B cell (primary cell): ENCODE data around the gene ST8SIA5.

Source experiments
- EZH2 ChIP-seq: IDR thresholded peaks from 2 replicates; pipeline ENCODE4 v1.6.1; 2012; ENCODE audit warnings: borderline replicate concordance, low read depth, mild to moderate bottlenecking, moderate library complexity, low read length; ENCODE audit not compliant: insufficient read depth, poor library complexity, severe bottlenecking
- TF ChIP-seq, protein P1 (sequence below): fragments of 200-600 bp; IDR thresholded peaks from one replicate; pipeline ENCODE4 v1.8.0; 2022; ENCODE audit warnings: antibody characterized with exemption, mild to moderate bottlenecking

DNA sequence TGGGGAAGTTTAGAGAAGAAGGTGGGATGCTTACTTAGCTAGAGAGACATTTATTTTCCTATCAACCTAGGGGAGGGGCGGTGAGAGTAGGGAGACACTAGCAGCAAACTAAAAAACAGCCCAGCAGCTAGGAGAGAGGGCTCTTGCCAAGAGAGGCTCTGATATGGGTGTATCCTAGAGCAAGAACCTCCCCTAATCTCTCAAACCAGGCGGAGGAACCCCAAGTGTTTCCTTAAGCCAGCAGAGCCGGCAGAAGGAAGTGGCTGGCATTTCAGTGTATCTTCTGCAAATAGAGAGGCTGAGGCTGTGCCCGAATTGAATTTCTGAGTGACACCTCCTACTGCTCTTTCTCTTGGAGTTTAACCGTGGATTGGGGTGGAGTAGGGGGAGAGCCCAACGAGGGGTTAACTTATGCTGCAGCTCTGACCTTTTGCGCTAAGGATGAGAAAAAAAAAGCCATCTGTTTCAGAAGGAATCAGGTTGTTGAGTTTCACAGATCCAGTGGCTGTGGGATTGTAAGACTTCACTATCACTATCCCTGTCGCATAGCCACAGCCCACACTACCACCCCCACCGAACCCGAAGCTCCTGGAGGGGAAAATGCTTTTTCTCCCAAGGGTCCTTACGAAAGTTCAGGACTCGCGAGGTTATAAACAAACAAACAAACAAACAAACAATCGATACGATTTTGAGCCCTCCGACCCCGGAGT, 1.4 kb downstream of the ST8SIA5 start:
- no peak for TF ChIP-seq EZH2
- TF ChIP-seq, protein P1, sequence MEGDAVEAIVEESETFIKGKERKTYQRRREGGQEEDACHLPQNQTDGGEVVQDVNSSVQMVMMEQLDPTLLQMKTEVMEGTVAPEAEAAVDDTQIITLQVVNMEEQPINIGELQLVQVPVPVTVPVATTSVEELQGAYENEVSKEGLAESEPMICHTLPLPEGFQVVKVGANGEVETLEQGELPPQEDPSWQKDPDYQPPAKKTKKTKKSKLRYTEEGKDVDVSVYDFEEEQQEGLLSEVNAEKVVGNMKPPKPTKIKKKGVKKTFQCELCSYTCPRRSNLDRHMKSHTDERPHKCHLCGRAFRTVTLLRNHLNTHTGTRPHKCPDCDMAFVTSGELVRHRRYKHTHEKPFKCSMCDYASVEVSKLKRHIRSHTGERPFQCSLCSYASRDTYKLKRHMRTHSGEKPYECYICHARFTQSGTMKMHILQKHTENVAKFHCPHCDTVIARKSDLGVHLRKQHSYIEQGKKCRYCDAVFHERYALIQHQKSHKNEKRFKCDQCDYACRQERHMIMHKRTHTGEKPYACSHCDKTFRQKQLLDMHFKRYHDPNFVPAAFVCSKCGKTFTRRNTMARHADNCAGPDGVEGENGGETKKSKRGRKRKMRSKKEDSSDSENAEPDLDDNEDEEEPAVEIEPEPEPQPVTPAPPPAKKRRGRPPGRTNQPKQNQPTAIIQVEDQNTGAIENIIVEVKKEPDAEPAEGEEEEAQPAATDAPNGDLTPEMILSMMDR, result no peak
